Measurements from ENCODE around the gene POLR2C.
"Not testable (repeated sequence)": the region's sequence is repeated elsewhere in the genome, so short reads cannot be mapped to it uniquely, and the experiment has no call there.

POLR2C gene

GRCh38 chr16:57462209-57462977 is at the start of gene POLR2C:
Gene POLR2C, plus strand, starts transcription at chr16:57462679. Its CDS starts 46 bp downstream, at chr16:57462725.
- DNase-seq (ENCODE audit: low read depth in 2 of 2), result peak; percentile 86 to 88

- DNase-seq (ENCODE audit: low read depth in 2 of 2), result no peak
These were observed 49.2 kb upstream of the POLR2C start for GRCh38 chr16:57413301-57413730.

GRCh38 chr16:57413733-57414132 is 48.7 kb upstream of the POLR2C start:
- no peak for DNase-seq (ENCODE audit: low read depth in 2 of 2)

DNA sequence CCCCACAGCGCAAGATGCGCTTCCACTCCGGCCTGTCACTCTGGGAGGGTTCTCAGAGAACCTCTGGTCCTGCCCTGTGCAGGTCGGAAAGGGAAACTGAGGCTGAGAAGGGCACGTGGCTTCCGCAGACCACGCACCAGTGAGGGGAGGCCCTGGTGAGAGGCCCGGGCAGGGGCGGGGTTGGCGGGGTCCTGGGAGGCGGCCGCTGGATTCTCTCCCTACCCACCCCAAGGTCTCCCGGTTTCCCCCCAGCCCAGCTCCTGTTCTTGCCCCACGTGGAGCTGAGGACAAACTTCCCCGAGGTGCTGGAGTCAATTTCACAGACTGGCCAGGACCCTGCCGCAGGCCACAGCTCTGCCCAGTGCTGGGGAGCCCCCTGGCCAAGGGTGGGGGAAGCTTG is 46.4 kb upstream of the POLR2C start:
- DNase-seq (ENCODE audit: low read depth in 2 of 2), result no peak

GRCh38 chr16:57419506-57419905 is 43.0 kb upstream of the POLR2C start:
- no peak for DNase-seq (ENCODE audit: low read depth in 2 of 2)

- no peak for DNase-seq (ENCODE audit: low read depth in 2 of 2)
These were observed 40.2 kb upstream of the POLR2C start for GRCh38 chr16:57422026-57422944.

- DNase-seq (ENCODE audit: low read depth in 2 of 2), result no peak
These were observed 39.3 kb upstream of the POLR2C start for GRCh38 chr16:57423152-57423551.

DNA sequence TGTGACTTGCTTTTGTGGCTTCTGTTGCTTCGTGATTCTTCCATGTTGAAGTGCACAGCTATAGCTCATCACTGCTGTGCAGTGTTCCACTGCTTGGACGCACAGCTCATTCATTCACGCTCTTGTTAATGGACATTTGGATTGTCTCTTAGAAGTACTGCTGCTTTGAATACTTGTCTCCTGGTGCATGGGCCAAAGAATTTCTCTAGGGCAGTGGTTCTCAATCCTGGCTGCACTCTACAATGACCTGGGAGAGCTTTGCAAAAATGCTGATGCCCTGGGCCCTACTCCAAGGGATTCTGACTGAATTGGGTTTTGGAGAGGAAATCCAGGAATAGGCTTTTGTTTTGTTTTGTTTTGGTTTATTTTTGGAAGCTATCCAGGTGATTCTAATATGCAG is 37.9 kb upstream of the POLR2C start:
- no peak for DNase-seq (ENCODE audit: low read depth in 2 of 2)

DNA sequence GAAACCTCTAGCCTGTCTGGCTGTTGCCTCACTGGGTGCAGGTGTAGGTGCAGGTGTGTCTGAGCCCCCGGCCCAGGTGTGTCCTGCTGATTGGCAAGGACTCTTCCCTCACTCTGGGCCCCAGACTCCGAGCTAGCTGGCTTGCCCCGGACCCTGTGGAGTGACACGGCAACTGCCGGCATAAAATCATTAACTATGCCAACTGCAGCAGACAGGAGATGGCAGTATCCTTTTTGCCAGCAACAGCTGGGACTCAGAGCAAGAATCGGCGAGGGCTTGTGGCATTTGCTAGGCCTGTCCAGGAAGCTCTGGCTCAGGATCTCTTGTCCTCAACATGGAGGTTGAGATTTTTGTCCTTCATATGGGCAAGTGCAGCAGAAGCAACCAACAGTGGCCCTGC is 36.1 kb upstream of the POLR2C start:
- DNase-seq (ENCODE audit: low read depth in 2 of 2), result no peak

DNA sequence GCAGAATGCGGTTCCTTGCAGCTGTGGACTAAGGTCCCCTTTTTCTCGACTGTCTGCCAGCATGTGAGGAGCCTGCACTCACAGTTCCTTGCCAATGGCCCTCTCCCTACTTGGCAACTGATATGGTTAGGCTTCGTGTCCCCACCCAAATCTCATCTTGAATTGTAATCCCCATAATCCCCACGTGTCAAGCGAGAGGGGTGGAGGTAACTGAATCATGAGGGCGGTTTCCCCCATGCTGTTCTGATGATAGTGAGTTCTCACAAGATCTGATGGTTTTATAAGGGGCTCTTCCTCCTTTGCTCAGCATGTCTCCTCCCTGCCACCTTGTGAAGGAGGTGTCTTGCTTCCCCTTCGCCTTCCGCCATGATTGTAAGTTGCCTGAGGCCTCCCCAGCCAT is 35.2 kb upstream of the POLR2C start:
- DNase-seq (ENCODE audit: low read depth in 2 of 2), result no peak

DNA sequence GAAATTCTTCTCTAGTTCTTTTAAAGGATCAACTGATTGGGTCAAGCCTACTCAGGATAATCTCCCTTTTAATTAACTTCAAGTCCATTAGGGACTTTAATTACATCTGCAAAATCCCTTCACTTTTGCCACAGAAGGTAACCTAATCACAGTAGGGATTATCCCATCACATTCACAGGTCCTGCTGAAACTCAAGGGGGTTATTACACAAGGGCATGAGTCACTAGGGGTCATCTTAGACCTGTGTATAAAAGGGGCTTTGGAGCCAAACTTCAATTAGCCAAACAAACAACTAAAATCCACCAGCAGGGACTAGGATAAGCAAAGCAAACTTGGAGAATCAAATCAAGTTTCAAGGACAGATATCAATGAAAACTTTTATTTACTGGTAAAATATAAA is 34.7 kb upstream of the POLR2C start:
- DNase-seq (ENCODE audit: low read depth in 2 of 2), result no peak

GRCh38 chr16:57430955-57431354 is 31.5 kb upstream of the POLR2C start:
- no peak for DNase-seq (ENCODE audit: low read depth in 2 of 2)

DNA sequence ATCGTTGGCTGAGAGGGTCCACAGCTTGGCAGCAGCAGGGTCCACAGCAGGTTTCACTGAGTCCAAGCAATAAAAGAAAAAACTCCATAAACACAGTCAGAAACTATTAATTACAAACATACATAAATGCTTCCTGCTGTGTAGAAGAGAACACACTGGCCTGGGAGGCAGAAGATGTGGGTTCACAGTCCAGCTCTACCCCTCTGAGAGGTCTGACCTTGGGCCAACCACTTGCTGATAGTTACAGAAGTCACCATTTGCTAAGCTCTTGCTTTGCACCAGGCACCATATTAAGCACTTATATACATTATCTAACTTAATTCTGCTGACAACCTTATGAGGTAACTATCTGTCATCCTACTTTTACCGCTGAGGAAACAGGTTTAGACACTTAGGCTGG is 30.0 kb upstream of the POLR2C start:
- DNase-seq (ENCODE audit: low read depth in 2 of 2), result no peak

- DNase-seq (ENCODE audit: low read depth in 2 of 2), result no peak
These were observed 29.5 kb upstream of the POLR2C start for GRCh38 chr16:57432989-57433388.

DNA sequence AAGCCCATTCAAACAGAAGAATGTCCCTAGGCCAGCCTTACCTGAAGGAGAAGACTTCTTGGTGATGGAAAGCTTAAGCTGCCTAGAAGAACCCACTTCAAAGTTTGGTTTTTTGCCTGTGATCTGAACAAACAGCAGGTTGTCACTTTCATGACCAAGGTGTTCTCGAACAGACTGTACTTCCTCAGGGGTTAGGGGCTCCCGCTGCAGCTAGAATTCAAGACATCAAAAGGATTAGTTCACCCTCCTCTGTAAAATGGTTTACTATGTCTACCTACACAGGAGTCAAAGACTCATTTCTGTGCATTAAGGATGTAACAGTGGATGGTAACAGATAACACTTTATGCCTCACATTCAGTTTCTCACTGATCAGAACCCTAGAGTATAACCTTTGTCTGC is 28.5 kb upstream of the POLR2C start:
- DNase-seq (ENCODE audit: low read depth in 2 of 2), result no peak

DNA sequence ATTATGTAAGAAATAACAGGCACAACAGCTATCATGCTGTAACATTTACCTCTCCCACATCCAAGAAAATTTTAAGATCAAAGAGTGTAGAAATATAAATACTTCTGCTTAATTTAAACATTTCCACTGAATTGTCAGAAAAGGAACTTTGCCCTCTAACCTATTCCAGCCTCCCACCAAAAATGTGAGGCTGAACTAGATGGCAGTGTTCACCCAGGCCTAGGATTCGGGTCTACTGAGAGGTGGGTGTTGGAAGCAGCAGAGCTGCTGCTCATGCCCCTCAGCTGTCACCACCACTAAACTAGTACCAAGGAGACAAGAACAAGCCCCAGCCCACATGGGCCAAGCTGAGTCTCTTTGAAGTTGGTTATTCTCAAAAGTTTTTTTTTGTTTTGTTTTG is 26.6 kb upstream of the POLR2C start:
- DNase-seq (ENCODE audit: low read depth in 2 of 2), result no peak

- DNase-seq (ENCODE audit: low read depth in 2 of 2), result not testable (repeated sequence)
These were observed 22.5 kb upstream of the POLR2C start for GRCh38 chr16:57439947-57440346.

GRCh38 chr16:57440551-57440950 is 21.9 kb upstream of the POLR2C start:
- DNase-seq (ENCODE audit: low read depth in 2 of 2), result not testable (repeated sequence)

DNA sequence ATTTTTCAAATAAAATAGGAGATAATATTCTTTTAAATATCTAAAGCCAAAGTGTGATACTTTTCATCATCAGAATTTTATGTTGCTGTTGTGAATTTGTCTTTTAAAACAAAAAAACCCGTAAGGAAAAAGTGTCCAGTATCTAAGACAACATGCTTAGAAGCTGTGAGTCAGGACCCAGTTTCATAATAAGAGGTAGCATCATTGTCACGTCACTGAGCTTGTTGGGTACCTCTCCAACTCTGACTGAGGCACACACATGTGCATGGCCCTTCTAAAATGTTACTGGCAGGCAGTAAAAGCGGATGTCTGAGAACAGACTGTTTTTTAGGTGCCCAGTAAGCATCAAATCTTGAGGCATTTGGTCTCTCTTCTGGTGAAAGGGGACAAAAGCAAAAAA is 17.8 kb upstream of the POLR2C start:
- DNase-seq (ENCODE audit: low read depth in 2 of 2), result no peak

DNA sequence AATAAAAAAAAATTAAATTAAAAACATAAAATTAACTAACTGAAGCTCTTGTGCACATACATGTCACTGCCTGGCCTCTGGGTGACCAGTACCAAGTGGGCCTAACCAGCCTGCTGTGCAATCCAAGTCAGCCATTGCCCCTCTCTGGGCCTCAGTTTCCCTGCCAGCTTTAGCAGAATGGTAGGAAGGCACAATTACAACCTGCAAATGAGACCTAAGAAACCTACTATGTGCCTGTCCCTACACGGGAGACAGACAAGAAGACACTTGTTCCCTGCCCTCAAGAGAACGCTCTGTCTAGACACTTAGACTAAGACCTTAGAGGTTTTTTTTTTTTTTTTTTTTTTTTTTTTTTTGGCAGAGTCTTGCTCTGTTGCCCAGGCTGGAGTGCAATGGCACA is 17.0 kb upstream of the POLR2C start:
- no peak for DNase-seq (ENCODE audit: low read depth in 2 of 2)

DNA sequence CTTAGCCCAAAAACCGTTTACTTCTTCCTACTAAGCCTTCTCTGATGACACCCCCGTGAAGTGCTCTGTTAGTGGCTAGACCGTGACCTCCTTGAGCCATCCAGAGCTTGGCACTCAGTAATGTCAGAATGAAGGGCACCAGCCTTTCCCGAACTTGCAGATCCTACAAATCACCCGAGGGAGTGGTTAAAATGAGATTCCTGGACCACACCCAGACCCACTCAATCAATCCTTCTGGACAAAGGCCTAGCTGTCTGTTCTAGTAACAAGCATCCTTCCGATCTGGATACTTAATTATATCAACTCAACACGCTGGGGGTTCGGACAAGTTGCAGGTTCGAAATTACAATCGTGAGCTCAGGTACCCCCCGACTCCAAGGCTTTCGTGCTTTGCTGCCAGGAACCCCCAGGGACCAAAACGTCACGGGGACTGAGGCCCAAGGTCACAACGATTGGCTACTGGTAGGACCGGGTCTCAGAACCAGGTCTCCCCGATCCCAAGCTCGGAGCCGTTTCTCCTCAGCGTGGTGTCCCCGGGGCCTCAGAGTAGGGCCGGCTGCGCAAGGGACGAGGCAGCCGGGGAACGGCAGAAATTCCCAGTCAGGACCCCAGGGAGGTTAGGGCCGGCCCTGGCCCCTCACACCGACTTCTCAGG is 15.8 kb upstream of the POLR2C start:
- peak in 1 of 2 donors; percentile 3 for DNase-seq (ENCODE audit: low read depth in 2 of 2)

Measured in stimulated activated CD8-positive, alpha-beta memory T cell treated with anti-CD3 and anti-CD28 coated beads, Interleukin-15, amount 100 ng/mL, for 48 hours (primary cell).